GM13977 (cell line): ENCODE measurements around the gene FSTL4.

Experiments used
- DNase-seq: peaks from one replicate; pipeline ENCODE4 v3.0.0; 2012; ENCODE audit warnings: low spot score
- CTCF ChIP-seq: IDR thresholded peaks from 2 replicates; pipeline ENCODE4 v1.5.1; 2012; ENCODE audit warnings: mild to moderate bottlenecking, control low read depth; ENCODE audit not compliant: insufficient read depth; ENCODE audit errors: extremely low read depth, missing control alignments
- in situ Hi-C: fragments of 300-500 bp; cut with MboI; formaldehyde crosslinking; loops from one replicate; pipeline ENCODE4 v1.12.0; 2022; ENCODE audit warnings: low sequenced_read_pairs, low pct_unique_long_range_greater_than_20kb, mixed read lengths, inconsistent platforms; ENCODE audit not compliant: unreplicated experiment

Gene FSTL4

GRCh38 chr5:133401731-133402347, 210.5 kb downstream of the FSTL4 start:
- in situ Hi-C loops: no loop called here
- DNase-seq: no peak
- TF ChIP-seq CTCF: no peak

GRCh38 chr5:133400831-133401351, 211.4 kb downstream of the FSTL4 start:
- no peak for DNase-seq
- TF ChIP-seq CTCF: no peak
- in situ Hi-C loops: no loop called here

- no peak for TF ChIP-seq CTCF
- no peak for DNase-seq
- in situ Hi-C loops: no loop called here
These were observed 212.2 kb downstream of the FSTL4 start for GRCh38 chr5:133400120-133400519.

GRCh38 chr5:133399247-133399891, 213.0 kb downstream of the FSTL4 start:
- no peak for DNase-seq
- in situ Hi-C loops: no loop called here
- no peak for TF ChIP-seq CTCF

GRCh38 chr5:133398646-133399101, 213.7 kb downstream of the FSTL4 start:
- TF ChIP-seq CTCF: no peak
- peak; percentile 62 for DNase-seq
- in situ Hi-C loops: no loop called here

- no peak for TF ChIP-seq CTCF
- in situ Hi-C loops: no loop called here
- DNase-seq: no peak
These were observed 214.2 kb downstream of the FSTL4 start for GRCh38 chr5:133397990-133398645.
